ENCODE measurements around the gene COL27A1.

Gene COL27A1

DNA sequence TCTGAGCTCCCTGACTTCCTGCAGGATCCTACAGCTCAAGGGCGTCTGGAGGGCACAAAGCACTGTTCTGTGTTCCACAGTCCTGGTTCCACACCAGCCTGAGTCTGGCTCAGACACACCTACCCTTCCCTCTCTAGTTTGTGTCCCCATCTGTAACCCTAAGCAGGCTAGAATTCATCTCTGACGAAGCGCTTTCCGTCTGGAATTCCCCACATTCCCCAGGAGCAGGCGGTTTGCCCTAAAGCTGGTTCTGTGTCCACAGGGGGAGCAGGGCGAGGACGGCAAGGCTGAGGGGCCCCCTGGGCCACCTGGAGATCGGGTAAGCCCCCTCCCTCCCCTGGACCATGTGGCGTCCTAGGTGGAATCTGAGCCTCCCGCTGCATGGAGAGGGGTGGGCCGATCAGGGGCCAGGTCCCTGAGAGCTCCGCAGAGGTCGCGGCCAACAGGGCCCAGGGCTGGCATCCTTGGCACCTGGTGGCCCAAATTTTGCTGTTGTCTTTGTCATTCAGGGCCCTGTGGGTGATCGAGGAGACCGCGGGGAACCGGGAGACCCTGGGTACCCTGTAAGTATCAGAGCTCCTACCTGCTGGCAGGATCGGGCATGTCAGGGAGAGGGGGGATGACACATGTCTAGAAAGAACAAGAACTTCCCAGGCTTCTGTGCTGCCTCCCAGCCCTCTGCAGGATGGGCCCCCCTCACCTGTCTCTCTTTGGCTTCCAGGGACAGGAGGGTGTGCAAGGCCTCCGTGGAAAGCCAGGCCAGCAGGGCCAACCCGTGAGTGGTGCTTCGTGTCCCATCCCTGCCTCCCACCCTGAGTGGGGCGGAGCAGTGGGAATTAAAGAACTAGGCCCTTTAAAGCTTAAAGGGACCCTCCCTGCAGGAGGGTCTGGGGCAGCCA is 133.1 kb downstream of the COL27A1 start:
- Histone ChIP-seq H3K36me3 (ENCODE audit: insufficient read depth, low read length) (peaks cover 7% of the 10 kb centered on the region), H3K27me3 (ENCODE audit: control insufficient read depth, insufficient read depth, low read length) (no peaks in the 10 kb centered on the region), H3K9me3 (replicated peaks; ENCODE audit: low read length) (no peaks in the 10 kb centered on the region), H3K4me2 (ENCODE audit: low read length) (peak overlapping the region; percentile 1), H3K4me3 (ENCODE audit: low read length) (no peak overlapping the region), H3K9ac (ENCODE audit: low read depth, low read length) (no peak overlapping the region), H3K4me1 (ENCODE audit: control insufficient read depth, insufficient read depth, low read length) (peaks cover 29% of the 10 kb centered on the region)

GRCh38 chr9:114289106-114289505 is 133.8 kb downstream of the COL27A1 start:
- Histone ChIP-seq H3K36me3 (ENCODE audit: insufficient read depth, low read length) (peaks cover 7% of the 10 kb centered on the region), H3K4me3 (ENCODE audit: low read length) (no peak overlapping the region), H3K4me1 (ENCODE audit: control insufficient read depth, insufficient read depth, low read length) (peaks cover 29% of the 10 kb centered on the region), H3K4me2 (ENCODE audit: low read length) (no peak overlapping the region), H3K27me3 (ENCODE audit: control insufficient read depth, insufficient read depth, low read length) (no peaks in the 10 kb centered on the region), H3K9me3 (replicated peaks; ENCODE audit: low read length) (no peaks in the 10 kb centered on the region), H3K9ac (ENCODE audit: low read depth, low read length) (no peak overlapping the region)

DNA sequence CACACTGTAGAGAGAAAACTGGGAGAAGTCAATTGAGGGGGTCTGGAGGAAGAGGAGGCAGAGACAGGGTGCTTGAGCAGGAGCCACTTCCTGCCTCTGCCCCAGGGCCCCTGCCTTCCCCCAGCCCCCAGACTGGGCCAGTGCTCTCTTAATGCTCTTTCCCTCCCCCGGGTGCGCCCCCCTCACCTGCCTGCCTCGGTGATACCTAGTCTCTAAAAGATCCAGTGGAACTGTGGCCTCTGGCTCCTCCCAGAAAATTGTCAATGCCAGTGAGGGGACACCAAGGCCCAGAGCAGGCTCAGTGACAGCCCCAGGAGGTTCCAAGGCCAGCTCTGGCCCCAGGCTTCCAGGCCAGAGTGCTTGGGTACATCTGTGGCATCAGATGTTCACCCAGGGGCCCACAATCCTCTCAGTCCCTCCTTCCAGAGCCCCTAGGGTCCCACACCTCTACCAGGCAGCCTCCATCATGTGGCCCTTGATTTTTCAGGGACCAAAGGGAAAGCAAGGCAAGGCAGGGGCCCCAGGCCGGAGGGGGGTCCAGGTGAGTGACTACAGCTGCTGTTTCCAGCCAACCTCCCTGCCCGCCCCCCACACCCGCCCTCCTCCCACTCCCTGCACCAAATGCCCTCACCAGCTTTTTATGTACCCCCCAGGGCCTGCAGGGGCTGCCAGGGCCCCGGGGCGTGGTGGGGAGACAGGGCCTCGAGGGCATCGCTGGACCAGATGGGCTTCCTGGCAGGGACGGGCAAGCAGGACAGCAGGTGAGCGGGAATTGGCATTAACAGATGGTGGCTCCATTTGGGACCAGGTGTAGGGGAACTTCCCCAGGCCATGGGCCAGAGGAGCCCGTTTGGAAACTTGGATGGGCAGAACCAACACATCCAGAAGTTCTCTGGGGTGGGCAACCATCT is 134.5 kb downstream of the COL27A1 start:
- Histone ChIP-seq H3K9ac (ENCODE audit: low read depth, low read length) (no peak overlapping the region), H3K27me3 (ENCODE audit: control insufficient read depth, insufficient read depth, low read length) (no peaks in the 10 kb centered on the region)

DNA sequence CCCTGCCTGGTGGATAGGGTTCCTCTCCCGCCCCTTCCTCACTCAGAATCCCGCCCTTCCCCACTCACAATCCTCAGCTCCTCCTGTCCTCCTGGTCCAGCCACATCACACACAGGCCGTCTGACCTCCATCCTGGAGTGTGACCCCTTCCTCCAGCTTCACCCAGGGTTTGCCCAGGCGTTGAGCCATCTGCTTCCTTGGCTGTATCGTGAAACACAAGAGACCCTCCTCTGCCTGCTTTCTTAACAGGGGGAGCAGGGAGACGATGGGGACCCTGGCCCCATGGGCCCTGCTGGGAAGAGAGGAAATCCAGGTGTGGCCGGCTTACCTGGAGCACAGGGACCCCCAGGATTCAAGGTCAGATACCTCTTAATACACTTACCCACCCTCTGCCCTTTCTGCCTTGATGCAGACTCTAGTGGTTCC is 135.2 kb downstream of the COL27A1 start:
- H3K4me1 ChIP-seq (ENCODE audit: control insufficient read depth, insufficient read depth, low read length) = peaks cover 23% of the 10 kb centered on the region
- no peaks in the 10 kb centered on the region for H3K27me3 ChIP-seq (ENCODE audit: control insufficient read depth, insufficient read depth, low read length)
- H3K9ac ChIP-seq (ENCODE audit: low read depth, low read length) = no peak overlapping the region
- H3K4me3 ChIP-seq (ENCODE audit: low read length) = no peak overlapping the region
- H3K9me3 ChIP-seq (replicated peaks; ENCODE audit: low read length) = peaks cover 4% of the 10 kb centered on the region
- H3K4me2 ChIP-seq (ENCODE audit: low read length) = no peak overlapping the region
- H3K36me3 ChIP-seq (ENCODE audit: insufficient read depth, low read length) = peaks cover 20% of the 10 kb centered on the region

More for the DNA sequence above, 134.5 kb downstream of the COL27A1 start:
- Histone ChIP-seq H3K4me2 (ENCODE audit: low read length) (no peak overlapping the region), H3K9me3 (replicated peaks; ENCODE audit: low read length) (peaks cover 4% of the 10 kb centered on the region), H3K36me3 (ENCODE audit: insufficient read depth, low read length) (peaks cover 14% of the 10 kb centered on the region), H3K4me3 (ENCODE audit: low read length) (no peak overlapping the region), H3K4me1 (ENCODE audit: control insufficient read depth, insufficient read depth, low read length) (peaks cover 29% of the 10 kb centered on the region)

DNA sequence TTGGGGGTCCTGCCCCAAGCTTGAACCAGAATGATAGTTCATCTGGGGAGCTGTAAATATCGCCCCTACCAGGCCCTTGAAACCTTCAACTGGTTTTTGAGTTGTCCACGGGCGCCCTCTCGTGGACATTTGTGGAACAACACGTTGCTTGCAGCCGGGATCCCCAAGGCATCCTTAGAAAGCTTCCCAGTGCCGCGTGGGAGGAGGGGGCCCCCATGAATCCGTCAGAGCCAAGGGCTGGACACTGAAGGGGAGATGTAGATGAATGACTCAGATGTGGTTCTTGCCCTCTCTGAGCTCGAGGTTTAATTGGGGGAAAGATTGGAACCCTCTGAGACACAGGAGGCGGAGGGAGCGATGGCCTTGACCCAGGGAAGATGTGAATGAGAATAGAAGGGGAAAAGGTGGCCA is 135.7 kb downstream of the COL27A1 start:
- Histone ChIP-seq H3K9me3 (replicated peaks; ENCODE audit: low read length) (peaks cover 4% of the 10 kb centered on the region), H3K36me3 (ENCODE audit: insufficient read depth, low read length) (peaks cover 24% of the 10 kb centered on the region), H3K4me3 (ENCODE audit: low read length) (no peak overlapping the region), H3K4me2 (ENCODE audit: low read length) (no peak overlapping the region), H3K4me1 (ENCODE audit: control insufficient read depth, insufficient read depth, low read length) (peaks cover 18% of the 10 kb centered on the region), H3K27me3 (ENCODE audit: control insufficient read depth, insufficient read depth, low read length) (no peaks in the 10 kb centered on the region), H3K9ac (ENCODE audit: low read depth, low read length) (no peak overlapping the region)

DNA sequence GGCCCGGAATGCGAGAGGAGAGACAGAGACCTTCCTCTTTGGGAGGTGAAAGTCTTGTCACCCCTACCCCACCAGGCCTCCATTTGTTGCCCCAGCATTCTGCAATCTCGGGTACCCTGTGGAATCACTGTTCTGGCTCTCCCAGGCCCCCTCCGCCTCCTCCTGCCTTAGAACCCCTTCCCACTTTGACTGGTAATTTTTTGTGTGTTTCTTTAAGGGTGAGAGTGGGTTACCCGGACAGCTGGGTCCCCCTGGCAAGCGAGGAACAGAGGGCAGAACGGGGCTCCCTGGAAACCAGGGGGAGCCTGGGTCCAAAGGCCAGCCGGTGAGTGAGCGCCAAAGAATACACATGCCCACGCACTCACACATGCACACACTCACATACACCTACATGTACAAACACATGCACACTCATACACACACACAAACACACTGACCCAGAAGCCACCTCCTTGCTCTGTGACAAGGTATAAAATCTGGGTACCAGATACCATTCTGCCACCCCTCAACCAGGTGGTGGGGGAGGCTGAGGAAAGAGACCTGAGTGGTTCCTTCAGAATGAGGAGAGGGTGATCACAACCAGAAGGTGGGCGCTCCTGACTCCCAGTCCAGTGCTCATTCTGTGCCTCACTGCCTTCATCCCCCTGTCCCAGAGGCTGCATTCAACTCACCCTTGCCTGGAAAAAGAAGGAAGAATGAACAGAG is 136.7 kb downstream of the COL27A1 start:
- no peak overlapping the region for H3K9ac ChIP-seq (ENCODE audit: low read depth, low read length)
- H3K9me3 ChIP-seq (replicated peaks; ENCODE audit: low read length) = peaks cover 4% of the 10 kb centered on the region
- H3K36me3 ChIP-seq (ENCODE audit: insufficient read depth, low read length) = peaks cover 24% of the 10 kb centered on the region
- H3K4me2 ChIP-seq (ENCODE audit: low read length) = no peak overlapping the region
- no peak overlapping the region for H3K4me3 ChIP-seq (ENCODE audit: low read length)
- H3K4me1 ChIP-seq (ENCODE audit: control insufficient read depth, insufficient read depth, low read length) = peaks cover 16% of the 10 kb centered on the region
- H3K27me3 ChIP-seq (ENCODE audit: control insufficient read depth, insufficient read depth, low read length) = no peaks in the 10 kb centered on the region

DNA sequence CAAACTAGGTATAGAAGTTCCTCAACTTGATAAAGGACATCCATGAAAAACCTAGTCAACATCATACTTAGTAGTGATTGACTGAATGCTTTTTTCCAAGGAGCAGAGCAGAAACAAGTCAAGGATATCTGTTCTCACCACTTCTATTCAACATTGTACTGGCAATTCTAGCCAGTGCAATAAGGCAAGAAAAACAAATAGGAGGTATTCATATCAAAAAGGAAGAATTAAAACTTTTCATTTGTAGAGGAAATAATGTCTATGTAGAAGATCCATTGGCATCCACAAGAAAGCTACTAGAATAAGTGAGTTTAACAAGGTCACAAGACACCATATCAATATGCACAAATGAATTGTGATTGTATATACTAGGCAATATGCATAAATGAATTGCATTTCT is 139.3 kb downstream of the COL27A1 start:
- H3K27me3 ChIP-seq (ENCODE audit: control insufficient read depth, insufficient read depth, low read length) = no peaks in the 10 kb centered on the region
- peaks cover 4% of the 10 kb centered on the region for H3K9me3 ChIP-seq (replicated peaks; ENCODE audit: low read length)
- peaks cover 5% of the 10 kb centered on the region for H3K4me1 ChIP-seq (ENCODE audit: control insufficient read depth, insufficient read depth, low read length)
- H3K9ac ChIP-seq (ENCODE audit: low read depth, low read length) = no peak overlapping the region
- peaks cover 29% of the 10 kb centered on the region for H3K36me3 ChIP-seq (ENCODE audit: insufficient read depth, low read length)
- H3K4me3 ChIP-seq (ENCODE audit: low read length) = no peak overlapping the region
- H3K4me2 ChIP-seq (ENCODE audit: low read length) = no peak overlapping the region

DNA sequence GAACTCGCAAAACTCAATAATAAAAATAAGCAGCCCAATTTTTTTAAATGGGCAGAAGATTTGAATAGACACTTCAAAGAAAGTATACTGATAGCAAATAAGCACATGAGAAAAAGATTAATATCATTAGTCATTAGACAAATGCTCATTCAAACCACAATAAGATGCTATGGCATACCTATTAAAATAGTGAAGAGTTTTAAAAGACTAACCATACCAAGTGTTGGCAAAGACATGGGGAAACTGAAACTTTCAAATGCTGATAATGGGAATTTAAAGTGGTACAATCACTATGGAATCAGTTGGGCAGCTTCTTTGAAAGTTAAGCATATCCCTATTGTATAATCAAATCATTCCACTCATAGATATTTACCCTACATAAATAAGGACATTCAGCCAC is 141.0 kb downstream of the COL27A1 start:
- H3K4me1 ChIP-seq (ENCODE audit: control insufficient read depth, insufficient read depth, low read length) = peaks cover 5% of the 10 kb centered on the region
- H3K9ac ChIP-seq (ENCODE audit: low read depth, low read length) = no peak overlapping the region
- no peak overlapping the region for H3K4me3 ChIP-seq (ENCODE audit: low read length)
- H3K36me3 ChIP-seq (ENCODE audit: insufficient read depth, low read length) = peaks cover 36% of the 10 kb centered on the region
- H3K4me2 ChIP-seq (ENCODE audit: low read length) = no peak overlapping the region
- H3K27me3 ChIP-seq (ENCODE audit: control insufficient read depth, insufficient read depth, low read length) = no peaks in the 10 kb centered on the region
- peaks cover 4% of the 10 kb centered on the region for H3K9me3 ChIP-seq (replicated peaks; ENCODE audit: low read length)

GRCh38 chr9:114299286-114300152 is 144.2 kb downstream of the COL27A1 start:
- Histone ChIP-seq H3K27me3 (ENCODE audit: control insufficient read depth, insufficient read depth, low read length) (no peaks in the 10 kb centered on the region), H3K9me3 (replicated peaks; ENCODE audit: low read length) (peaks cover 1% of the 10 kb centered on the region), H3K36me3 (ENCODE audit: insufficient read depth, low read length) (peaks cover 25% of the 10 kb centered on the region), H3K4me2 (ENCODE audit: low read length) (no peak overlapping the region), H3K4me1 (ENCODE audit: control insufficient read depth, insufficient read depth, low read length) (no peaks in the 10 kb centered on the region), H3K9ac (ENCODE audit: low read depth, low read length) (no peak overlapping the region), H3K4me3 (ENCODE audit: low read length) (no peak overlapping the region)

DNA sequence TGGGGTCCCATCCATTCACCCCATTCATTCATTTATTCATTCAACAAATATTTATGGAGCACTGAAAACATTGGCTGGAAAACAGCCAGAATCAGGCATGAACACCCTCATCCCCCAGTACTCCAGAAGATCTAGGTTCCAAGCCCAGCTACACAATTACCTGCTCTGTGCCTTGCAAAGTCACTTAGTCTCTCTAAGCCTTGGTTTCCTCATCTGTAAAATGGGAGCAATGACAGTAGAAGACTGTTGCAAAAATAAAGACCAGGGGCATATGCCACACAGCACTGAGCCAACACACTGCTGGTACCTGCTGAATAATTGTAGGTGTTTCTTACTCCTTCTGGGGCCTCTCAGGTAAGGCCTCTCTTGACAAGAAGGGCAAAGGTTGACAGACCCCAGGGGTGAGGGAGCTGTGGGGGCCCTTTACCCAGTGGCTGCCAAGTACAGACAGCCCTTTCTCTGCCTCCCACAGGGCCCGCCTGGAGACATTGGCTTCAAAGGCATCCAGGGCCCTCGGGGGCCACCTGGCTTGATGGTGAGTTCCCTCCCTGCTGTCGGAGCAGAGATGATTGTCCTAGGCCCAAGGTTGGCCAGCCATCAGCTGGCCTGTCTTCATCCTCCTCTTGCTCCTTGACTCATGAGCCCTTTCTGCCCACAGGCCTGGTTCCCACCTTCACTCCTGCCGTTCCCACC is 145.0 kb downstream of the COL27A1 start:
- H3K4me2 ChIP-seq (ENCODE audit: low read length) = no peak overlapping the region
- H3K27me3 ChIP-seq (ENCODE audit: control insufficient read depth, insufficient read depth, low read length) = no peaks in the 10 kb centered on the region
- no peaks in the 10 kb centered on the region for H3K9me3 ChIP-seq (replicated peaks; ENCODE audit: low read length)
- peaks cover 17% of the 10 kb centered on the region for H3K36me3 ChIP-seq (ENCODE audit: insufficient read depth, low read length)
- H3K4me1 ChIP-seq (ENCODE audit: control insufficient read depth, insufficient read depth, low read length) = no peaks in the 10 kb centered on the region
- no peak overlapping the region for H3K9ac ChIP-seq (ENCODE audit: low read depth, low read length)
- no peak overlapping the region for H3K4me3 ChIP-seq (ENCODE audit: low read length)

All from skeletal muscle satellite cell (primary cell).